HEK293 (cell line): ENCODE measurements around the gene DDR2.

ENCODE experiments used
- CTCF ChIA-PET: fragments of 350-600 bp; formaldehyde crosslinking; extraction: SDS; loops from one replicate; lab custom pipeline; 2021; ENCODE audit warnings: antibody characterized with exemption; lab: Yijun Ruan, JAX
- POLR2A ChIA-PET: fragments of 300-600 bp; formaldehyde crosslinking; extraction: SDS; loops from one replicate; lab custom pipeline; 2020; ENCODE audit warnings: antibody characterized with exemption, inconsistent platforms; lab: Yijun Ruan, JAX
- H3K27ac ChIP-seq: fragments of 200-500 bp; sonication (Bioruptor generic); 2 replicates; pipeline ENCODE4 v1.5.1; 2014; ENCODE audit warnings: low read depth, low read length, control low read depth, inconsistent platforms; ENCODE audit errors: extremely low read depth
- H3K36me3 ChIP-seq, 2 experiments: fragments of 200-500 bp in 1 of 2; sonication (Bioruptor generic) in 1 of 2; 1 replicate in 1 of 2; 2 replicates in 1 of 2; pipeline ENCODE4 v1.5.1; 2014 to 2017; ENCODE audit warnings: inconsistent platforms in 2 of 2, low read length in 2 of 2; ENCODE audit not compliant: control insufficient read depth in 2 of 2, insufficient read depth in 1 of 2
- H3K4me1 ChIP-seq: fragments of 200-500 bp; sonication (Bioruptor generic); 2 replicates; pipeline ENCODE4 v1.5.1; 2014; ENCODE audit warnings: mild to moderate bottlenecking, low read length, inconsistent platforms; ENCODE audit not compliant: control insufficient read depth, insufficient read depth
- H3K4me3 ChIP-seq: 2 replicates; pipeline ENCODE4 v1.5.1; 2011; ENCODE audit warnings: low read depth, mild to moderate bottlenecking, control low read depth, low read length, moderate library complexity
- H3K9me3 ChIP-seq: fragments of 200-500 bp; sonication (Bioruptor generic); 2 replicates; pipeline ENCODE4 v1.5.1; 2014; ENCODE audit warnings: low read depth, low read length, inconsistent platforms; ENCODE audit not compliant: control insufficient read depth, insufficient read depth
- BCL11B ChIP-seq: fragments of 450-650 bp; formaldehyde crosslinking; IDR thresholded peaks from 2 replicates; pipeline ENCODE4 v1.5.1; 2016; ENCODE audit warnings: low read depth, missing biosample characterization, missing genetic modification characterization
- OSR2 ChIP-seq: fragments of 450-650 bp; formaldehyde crosslinking; IDR thresholded peaks from 2 replicates; pipeline ENCODE4 v1.5.1; 2016; ENCODE audit warnings: missing biosample characterization, missing genetic modification characterization
- SCRT1 ChIP-seq: fragments of 450-650 bp; formaldehyde crosslinking; IDR thresholded peaks from 2 replicates; pipeline ENCODE4 v1.5.1; 2016; ENCODE audit warnings: missing biosample characterization, missing genetic modification characterization, borderline replicate concordance
- SETDB1 ChIP-seq: IDR thresholded peaks from one replicate; pipeline ENCODE4 v1.6.1; 2017; ENCODE audit warnings: mild to moderate bottlenecking, low read length, moderate library complexity, mixed read lengths; ENCODE audit not compliant: insufficient read length
- SP2 ChIP-seq: fragments of 450-650 bp; formaldehyde crosslinking; IDR thresholded peaks from 2 replicates; pipeline ENCODE4 v1.5.1; 2016; ENCODE audit warnings: missing biosample characterization, missing genetic modification characterization
- ZBTB1 ChIP-seq: fragments of 450-650 bp; formaldehyde crosslinking; IDR thresholded peaks from 2 replicates; pipeline ENCODE4 v1.5.1; 2016; ENCODE audit warnings: missing biosample characterization, missing genetic modification characterization
- ZBTB49 ChIP-seq: fragments of 450-650 bp; formaldehyde crosslinking; IDR thresholded peaks from 2 replicates; pipeline ENCODE4 v1.5.1; 2016; ENCODE audit warnings: missing biosample characterization, missing genetic modification characterization, low read depth
- ZFP3 ChIP-seq: fragments of 450-650 bp; formaldehyde crosslinking; IDR thresholded peaks from 2 replicates; pipeline ENCODE4 v1.5.1; 2016; ENCODE audit warnings: low read depth, missing biosample characterization, missing genetic modification characterization
- ZNF211 ChIP-seq: fragments of 450-650 bp; formaldehyde crosslinking; IDR thresholded peaks from 2 replicates; pipeline ENCODE4 v1.5.1; 2016; ENCODE audit warnings: low read depth, missing biosample characterization, missing genetic modification characterization
- ZNF391 ChIP-seq: fragments of 450-650 bp; formaldehyde crosslinking; IDR thresholded peaks from 2 replicates; pipeline ENCODE4 v1.5.1; 2016; ENCODE audit warnings: low read depth, missing biosample characterization, missing genetic modification characterization, borderline replicate concordance
- ZNF513 ChIP-seq: fragments of 450-650 bp; IDR thresholded peaks from 2 replicates; pipeline ENCODE4 v1.5.1; 2018; ENCODE audit warnings: missing biosample characterization, missing genetic modification characterization
- ZNF514 ChIP-seq: fragments of 450-650 bp; formaldehyde crosslinking; IDR thresholded peaks from 2 replicates; pipeline ENCODE4 v1.5.1; 2016; ENCODE audit warnings: missing biosample characterization, missing genetic modification characterization
- ZNF529 ChIP-seq: fragments of 450-650 bp; formaldehyde crosslinking; IDR thresholded peaks from 2 replicates; pipeline ENCODE4 v1.5.1; 2017; ENCODE audit warnings: missing genetic modification characterization, missing biosample characterization; ENCODE audit not compliant: insufficient replicate concordance
- ZNF530 ChIP-seq: fragments of 450-650 bp; formaldehyde crosslinking; IDR thresholded peaks from 2 replicates; pipeline ENCODE4 v1.5.1; 2016; ENCODE audit warnings: low read depth, missing biosample characterization, missing genetic modification characterization
- ZNF560 ChIP-seq: fragments of 450-650 bp; formaldehyde crosslinking; IDR thresholded peaks from 2 replicates; pipeline ENCODE4 v1.5.1; 2017; ENCODE audit warnings: missing biosample characterization, missing genetic modification characterization, borderline replicate concordance
- ZNF621 ChIP-seq: fragments of 450-650 bp; formaldehyde crosslinking; IDR thresholded peaks from 2 replicates; pipeline ENCODE4 v1.5.1; 2017; ENCODE audit warnings: missing biosample characterization, missing genetic modification characterization
- ZNF76 ChIP-seq: fragments of 450-650 bp; formaldehyde crosslinking; IDR thresholded peaks from 2 replicates; pipeline ENCODE4; 2016; ENCODE audit warnings: low read depth, missing biosample characterization, missing genetic modification characterization, borderline replicate concordance
- TF ChIP-seq, protein P1 (sequence below): fragments of 450-650 bp; IDR thresholded peaks from 2 replicates; pipeline ENCODE4 v1.5.1; 2018; ENCODE audit warnings: missing biosample characterization, mild to moderate bottlenecking, missing genetic modification characterization
- TF ChIP-seq, protein P2 (sequence below): fragments of 450-650 bp; formaldehyde crosslinking; IDR thresholded peaks from 2 replicates; pipeline ENCODE4 v1.5.1; 2016; ENCODE audit warnings: missing biosample characterization, missing genetic modification characterization

Gene DDR2

DNA sequence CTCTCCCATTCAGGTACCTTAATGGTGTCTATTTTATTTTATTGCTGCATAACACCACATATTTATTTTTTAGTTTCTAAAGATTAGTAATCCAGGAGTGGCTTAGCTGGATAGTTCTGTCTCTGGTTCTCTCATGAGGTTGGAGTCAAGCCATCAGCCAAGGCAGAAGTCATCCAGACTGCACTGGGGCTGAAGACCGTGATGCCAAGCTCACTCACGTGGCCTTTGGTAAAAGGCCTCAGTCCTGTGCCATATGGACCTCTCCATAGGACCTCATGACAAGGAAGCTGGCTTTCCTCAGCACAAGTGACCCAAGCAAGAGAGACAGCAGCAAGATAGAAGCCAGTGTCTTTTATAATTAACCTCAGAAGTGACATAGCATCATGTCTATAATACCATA lies 23.0 kb upstream of the DDR2 start:
- H3K36me3 ChIP-seq = peaks cover 0 to 2% of the 10 kb centered on the region in 2 experiments
- TF ChIP-seq ZNF530 (no peak), ZNF560 (tag by site-specific recombination) (no peak), ZNF513 (tag by site-specific recombination) (no peak), ZNF76 (no peak), ZNF211 (no peak), ZBTB49 (tag by site-specific recombination) (no peak), ZNF514 (tag by site-specific recombination) (no peak), ZBTB1 (tag by site-specific recombination) (no peak), SCRT1 (tag by site-specific recombination) (no peak), OSR2 (no peak), ZNF621 (no peak), ZNF391 (tag by site-specific recombination) (no peak), ZFP3 (tag by site-specific recombination) (no peak)
- H3K27ac ChIP-seq = no peak overlapping the region
- no peaks in the 10 kb centered on the region for H3K9me3 ChIP-seq
- H3K4me3 ChIP-seq = no peak overlapping the region
- CTCF ChIA-PET = no interaction called here
- POLR2A ChIA-PET = no interaction called here
- no peaks in the 10 kb centered on the region; the same call in 1 of the 2 replicates for H3K4me1 ChIP-seq

- no peak overlapping the region for H3K4me3 ChIP-seq
- TF ChIP-seq, protein P1, sequence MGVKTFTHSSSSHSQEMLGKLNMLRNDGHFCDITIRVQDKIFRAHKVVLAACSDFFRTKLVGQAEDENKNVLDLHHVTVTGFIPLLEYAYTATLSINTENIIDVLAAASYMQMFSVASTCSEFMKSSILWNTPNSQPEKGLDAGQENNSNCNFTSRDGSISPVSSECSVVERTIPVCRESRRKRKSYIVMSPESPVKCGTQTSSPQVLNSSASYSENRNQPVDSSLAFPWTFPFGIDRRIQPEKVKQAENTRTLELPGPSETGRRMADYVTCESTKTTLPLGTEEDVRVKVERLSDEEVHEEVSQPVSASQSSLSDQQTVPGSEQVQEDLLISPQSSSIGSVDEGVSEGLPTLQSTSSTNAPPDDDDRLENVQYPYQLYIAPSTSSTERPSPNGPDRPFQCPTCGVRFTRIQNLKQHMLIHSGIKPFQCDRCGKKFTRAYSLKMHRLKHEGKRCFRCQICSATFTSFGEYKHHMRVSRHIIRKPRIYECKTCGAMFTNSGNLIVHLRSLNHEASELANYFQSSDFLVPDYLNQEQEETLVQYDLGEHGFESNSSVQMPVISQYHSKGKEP (tag by site-specific recombination) = no peak
- TF ChIP-seq, protein P2, sequence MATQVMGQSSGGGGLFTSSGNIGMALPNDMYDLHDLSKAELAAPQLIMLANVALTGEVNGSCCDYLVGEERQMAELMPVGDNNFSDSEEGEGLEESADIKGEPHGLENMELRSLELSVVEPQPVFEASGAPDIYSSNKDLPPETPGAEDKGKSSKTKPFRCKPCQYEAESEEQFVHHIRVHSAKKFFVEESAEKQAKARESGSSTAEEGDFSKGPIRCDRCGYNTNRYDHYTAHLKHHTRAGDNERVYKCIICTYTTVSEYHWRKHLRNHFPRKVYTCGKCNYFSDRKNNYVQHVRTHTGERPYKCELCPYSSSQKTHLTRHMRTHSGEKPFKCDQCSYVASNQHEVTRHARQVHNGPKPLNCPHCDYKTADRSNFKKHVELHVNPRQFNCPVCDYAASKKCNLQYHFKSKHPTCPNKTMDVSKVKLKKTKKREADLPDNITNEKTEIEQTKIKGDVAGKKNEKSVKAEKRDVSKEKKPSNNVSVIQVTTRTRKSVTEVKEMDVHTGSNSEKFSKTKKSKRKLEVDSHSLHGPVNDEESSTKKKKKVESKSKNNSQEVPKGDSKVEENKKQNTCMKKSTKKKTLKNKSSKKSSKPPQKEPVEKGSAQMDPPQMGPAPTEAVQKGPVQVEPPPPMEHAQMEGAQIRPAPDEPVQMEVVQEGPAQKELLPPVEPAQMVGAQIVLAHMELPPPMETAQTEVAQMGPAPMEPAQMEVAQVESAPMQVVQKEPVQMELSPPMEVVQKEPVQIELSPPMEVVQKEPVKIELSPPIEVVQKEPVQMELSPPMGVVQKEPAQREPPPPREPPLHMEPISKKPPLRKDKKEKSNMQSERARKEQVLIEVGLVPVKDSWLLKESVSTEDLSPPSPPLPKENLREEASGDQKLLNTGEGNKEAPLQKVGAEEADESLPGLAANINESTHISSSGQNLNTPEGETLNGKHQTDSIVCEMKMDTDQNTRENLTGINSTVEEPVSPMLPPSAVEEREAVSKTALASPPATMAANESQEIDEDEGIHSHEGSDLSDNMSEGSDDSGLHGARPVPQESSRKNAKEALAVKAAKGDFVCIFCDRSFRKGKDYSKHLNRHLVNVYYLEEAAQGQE (tag by site-specific recombination) = no peak
- TF ChIP-seq BCL11B (tag by site-specific recombination) (no peak), ZNF529 (tag by site-specific recombination) (no peak), SETDB1 (no peak), SP2 (tag by site-specific recombination) (no peak)
- TF ChIP-seq, all 188 proteins: peak for 0
- Histone ChIP-seq H3K4me1 (no peaks in the 10 kb centered on the region), H3K27ac (no peak overlapping the region), H3K36me3 (peaks cover 0 to 2% of the 10 kb centered on the region in 2 experiments; a peak in 2 of 3 replicates), H3K9me3 (no peaks in the 10 kb centered on the region)
- ChIA-PET POLR2A (no interaction called here), CTCF (interaction anchor here (0.6 to 3.0 kb wide), 33 partner anchors 8 to 678 kb away, joined by 3 to 29 read pairs (median 3); partner anchors contain the start of gene DDR2)
These were observed 19.5 kb upstream of the DDR2 start for GRCh38 chr1:162612606-162613400.
